ENCODE results near the gene ROR2.

DNA sequence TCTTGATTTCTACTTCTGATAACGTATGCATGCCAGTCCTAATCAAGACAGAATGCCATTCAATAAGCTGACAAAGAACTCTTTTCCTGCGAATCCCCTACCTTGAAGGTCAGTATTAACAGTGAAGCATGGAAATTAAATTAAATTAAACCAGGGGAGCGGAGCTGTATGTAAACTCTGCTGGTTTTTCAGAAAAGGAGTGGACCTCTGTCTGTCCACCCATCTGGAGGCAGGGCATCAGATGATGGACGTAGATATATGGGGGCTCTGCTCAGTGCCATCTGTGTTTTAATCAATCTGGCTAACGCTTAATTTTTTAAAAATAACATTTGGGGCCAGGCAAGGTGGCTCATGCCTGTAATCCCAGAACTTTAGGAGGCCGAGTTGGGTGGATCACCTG lies 101.9 kb downstream of the ROR2 start:
- TF ChIP-seq, protein P1, sequence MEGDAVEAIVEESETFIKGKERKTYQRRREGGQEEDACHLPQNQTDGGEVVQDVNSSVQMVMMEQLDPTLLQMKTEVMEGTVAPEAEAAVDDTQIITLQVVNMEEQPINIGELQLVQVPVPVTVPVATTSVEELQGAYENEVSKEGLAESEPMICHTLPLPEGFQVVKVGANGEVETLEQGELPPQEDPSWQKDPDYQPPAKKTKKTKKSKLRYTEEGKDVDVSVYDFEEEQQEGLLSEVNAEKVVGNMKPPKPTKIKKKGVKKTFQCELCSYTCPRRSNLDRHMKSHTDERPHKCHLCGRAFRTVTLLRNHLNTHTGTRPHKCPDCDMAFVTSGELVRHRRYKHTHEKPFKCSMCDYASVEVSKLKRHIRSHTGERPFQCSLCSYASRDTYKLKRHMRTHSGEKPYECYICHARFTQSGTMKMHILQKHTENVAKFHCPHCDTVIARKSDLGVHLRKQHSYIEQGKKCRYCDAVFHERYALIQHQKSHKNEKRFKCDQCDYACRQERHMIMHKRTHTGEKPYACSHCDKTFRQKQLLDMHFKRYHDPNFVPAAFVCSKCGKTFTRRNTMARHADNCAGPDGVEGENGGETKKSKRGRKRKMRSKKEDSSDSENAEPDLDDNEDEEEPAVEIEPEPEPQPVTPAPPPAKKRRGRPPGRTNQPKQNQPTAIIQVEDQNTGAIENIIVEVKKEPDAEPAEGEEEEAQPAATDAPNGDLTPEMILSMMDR (IDR thresholded peaks at IDR 0.05): no peak
- TF ChIP-seq POLR2A (IDR thresholded peaks at IDR 0.05): no peak

Data from uterus (tissue), 2 donors.